Stimulated activated CD4-positive, alpha-beta T cell treated with anti-CD3 and anti-CD28 coated beads, Interleukin-2, amount 100 ng/mL, for 24 hours (primary cell): Measurements from ENCODE around the gene ZNF407.

Experiments
- DNase-seq, 2 donors: peaks; one replicate each; pipeline ENCODE4 v3.0.0-alpha.2; 2020

ZNF407 gene

DNA sequence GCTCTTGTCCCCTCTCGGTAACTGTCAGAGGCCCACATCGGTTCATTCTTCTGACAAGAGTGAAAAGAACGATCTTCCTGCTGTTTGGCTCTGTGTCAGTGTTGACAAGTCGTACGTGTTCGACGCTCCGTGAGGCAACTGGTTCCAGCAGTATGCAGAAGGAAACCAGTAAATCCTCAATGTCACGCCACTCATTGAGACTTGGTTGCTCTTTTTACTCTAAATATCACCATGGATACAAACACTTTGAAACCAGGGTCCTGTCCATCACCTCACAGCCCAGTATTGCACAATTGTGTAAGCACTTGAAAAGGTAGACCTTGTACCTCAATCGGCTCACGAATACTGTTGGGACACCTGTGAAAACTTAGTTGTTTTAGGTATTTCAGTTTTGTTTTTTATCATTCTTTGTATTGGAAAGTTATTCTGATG lies 136.4 kb downstream of the ZNF407 start:
- DNase-seq, result no peak

DNA sequence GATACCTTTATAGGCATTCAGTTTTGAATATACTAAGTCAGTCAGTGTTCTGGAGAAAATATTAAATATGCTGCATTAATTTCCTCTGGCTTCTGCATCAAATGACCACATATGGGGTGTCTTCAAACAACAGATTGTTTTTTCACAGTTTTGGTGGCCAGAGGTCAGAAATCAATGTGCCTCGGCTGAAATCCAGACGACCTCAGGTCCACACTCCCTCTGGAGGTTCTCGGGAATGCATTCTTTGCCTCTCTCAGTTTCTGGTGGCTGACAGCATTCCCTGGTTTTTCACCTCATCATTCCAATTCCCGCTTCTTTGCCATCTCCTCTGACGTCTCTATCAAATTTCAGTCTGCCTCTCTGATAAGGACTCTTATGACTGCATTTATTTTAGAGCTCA lies 142.3 kb downstream of the ZNF407 start:
- no peak for DNase-seq

DNA sequence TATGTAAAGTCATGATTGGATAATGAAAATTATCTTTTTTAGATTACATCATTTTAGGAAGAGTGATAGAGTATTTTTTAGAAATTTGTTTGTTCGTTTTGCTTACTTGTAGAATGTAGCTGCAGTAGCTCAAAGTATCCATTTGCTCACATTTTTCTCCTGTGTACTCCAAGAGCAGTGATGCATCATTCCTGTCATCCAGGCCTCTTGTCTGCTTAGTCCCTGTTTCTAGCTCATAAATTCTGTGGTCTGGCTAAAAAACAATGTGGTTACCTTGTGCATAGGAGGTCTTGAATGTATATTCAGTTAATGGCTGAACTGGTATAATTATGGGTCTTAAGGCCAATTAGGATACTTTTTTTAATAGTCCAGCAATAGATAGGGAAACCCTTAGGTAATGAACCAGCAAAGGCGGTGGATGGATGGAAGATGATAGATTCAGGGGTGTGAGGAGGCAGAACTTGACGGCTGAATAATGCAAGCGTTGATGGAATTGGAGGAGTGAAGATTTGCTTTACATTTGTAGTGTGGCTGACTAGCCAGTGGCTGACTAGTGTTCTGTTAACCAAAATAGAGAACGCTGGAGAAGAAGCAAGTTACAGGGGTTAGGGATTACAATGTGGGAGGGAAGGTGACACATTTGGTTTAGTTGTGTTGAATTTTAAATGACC lies 145.0 kb downstream of the ZNF407 start:
- no peak for DNase-seq

DNA sequence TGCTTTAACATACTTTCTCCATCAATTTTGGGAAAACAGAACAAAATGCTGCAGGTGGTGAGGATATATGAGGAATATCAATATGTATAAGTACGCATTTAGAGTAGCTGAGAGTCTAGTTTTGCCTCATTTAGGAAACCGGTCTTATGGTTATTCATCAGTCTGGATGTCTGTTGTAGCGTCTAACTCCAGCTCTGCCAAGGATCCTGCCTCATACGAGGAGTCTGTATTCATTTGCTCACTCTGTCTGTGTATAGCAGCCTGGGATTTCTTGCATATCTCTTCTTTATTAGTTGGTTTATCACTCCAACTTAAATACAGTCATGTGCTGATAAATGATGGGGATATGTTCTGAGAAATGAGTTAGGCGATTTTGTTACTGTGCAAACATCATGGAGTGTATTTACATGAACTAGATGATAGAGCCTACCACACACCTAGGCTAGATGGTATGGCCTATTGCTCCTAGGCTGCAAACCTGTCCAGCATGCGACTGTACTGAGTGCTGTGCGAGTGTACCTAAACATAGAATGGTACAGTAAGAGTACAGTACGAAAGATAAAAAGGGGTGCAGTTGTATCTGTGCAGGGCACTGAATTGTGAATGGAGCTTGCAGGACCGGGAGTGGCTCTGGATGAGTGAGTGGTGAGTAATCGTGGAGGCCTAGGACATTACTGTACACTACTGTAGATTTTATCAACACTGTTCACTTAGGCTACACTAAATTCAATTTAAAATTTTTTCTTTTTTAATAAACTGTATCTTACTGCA lies 148.1 kb downstream of the ZNF407 start:
- DNase-seq, result no peak

DNA sequence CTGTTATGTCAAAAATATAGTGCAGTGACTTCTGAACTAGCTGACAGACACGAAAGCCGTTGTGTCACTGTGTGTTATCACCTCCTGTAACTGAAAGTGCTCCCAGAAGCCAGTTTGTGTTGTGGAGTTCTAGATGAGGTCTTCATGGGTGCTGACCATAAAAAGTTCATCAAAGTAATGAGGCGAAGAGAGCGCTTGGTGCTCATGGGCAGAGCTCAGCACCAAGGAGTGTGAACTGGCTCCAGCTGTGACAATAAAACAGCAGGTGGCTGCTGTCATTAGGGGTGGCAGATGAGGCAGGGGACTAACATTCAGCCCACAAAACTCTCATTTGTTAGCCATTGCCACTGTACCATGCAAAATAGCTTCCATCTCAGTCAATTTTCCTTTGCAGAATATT lies 151.1 kb downstream of the ZNF407 start:
- DNase-seq, result no peak

DNA sequence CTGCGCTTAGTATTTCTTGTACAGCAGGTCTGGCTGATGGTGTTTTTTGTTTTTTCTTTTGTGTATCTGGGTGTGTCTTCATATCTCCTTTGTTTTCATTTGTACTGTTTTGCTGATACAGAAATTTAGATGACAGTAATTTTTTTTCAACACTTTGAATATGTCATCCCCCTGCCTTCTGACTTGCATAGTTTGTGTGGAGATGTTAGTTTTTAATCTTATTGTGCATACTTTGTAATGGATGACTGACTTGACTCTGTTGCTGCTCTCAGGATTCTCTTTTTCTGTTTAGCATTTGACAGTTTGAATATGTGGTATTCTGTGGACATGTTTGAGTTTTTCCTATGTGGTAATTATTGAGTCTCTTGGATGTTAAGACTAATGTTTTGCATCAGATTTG lies 161.3 kb downstream of the ZNF407 start:
- no peak for DNase-seq

DNA sequence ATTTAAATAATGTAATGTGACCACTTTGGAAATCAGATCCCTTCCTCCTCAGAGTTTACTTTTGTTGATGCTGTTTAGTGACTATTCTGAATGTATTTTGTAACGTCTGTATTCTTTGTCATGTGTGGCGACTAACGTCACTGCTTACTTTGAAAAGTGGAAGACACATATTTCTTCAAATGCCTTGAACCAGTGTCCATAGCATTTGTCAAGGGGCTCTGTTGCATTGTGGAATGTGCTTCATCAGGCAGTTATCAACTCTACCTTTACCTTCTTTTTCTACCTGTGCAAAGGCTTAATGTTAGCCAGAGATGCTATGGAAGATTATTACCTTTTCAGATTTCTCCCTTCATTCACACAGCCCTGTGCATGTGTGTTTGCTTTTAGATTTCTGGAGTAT lies 162.4 kb downstream of the ZNF407 start:
- DNase-seq, result no peak

DNA sequence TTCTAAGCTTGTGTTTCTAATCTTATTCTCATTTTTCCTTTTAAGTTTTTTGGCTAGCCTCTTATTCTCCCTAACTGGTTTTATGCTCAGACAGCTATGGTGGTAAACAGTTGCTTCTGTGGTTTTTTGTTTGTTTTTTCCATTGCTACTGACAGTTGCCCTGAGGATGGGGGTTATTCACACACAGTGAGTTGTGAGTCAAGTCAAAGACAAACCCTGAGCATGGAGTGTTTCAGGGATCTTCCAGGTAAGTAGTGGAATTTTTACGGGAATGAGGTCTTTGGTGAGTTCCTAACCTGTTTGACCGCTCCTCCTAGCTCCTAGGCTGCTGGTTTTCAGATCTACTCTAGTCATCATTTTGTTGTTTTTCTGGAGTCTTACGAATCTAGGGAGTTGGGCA lies 162.8 kb downstream of the ZNF407 start:
- no peak for DNase-seq

DNA sequence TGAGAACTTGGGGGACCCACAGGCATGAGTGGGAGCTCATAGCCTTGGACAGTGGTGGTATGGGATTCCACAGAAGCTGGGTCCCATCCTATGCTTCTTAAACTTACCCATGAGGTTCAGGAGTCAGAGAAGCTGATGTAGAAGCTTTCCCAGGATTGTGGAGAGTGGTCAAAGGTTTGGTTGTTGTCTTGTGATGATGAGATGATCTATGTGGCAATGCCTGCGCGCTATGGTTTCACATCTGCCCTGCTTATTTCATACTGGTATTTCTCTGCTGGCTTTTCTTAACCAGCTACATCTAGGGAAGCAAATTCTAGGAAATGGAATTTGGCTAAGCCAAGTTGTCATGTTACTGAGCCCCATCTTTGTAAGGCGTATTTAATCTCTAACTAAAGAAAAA lies 168.6 kb downstream of the ZNF407 start:
- no peak for DNase-seq

DNA sequence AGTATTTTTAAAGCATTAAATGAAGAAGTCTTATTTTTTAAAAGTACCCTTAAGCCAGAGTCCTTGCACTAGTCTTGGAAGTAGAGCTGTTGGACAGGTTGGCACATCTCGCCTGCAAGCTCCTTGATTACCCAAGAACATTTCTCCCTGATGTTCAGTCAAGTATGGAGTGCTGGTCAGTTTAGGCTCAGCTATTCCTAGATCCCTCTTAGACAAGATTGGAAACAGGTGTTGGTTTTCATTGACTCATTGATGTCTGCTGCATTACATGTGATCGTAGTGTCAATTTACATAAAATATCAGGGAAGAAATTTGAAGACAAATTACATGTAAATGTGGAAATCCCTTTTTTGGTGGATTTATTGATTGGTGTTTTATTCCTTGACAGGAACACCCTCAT lies 170.4 kb downstream of the ZNF407 start:
- no peak for DNase-seq

DNA sequence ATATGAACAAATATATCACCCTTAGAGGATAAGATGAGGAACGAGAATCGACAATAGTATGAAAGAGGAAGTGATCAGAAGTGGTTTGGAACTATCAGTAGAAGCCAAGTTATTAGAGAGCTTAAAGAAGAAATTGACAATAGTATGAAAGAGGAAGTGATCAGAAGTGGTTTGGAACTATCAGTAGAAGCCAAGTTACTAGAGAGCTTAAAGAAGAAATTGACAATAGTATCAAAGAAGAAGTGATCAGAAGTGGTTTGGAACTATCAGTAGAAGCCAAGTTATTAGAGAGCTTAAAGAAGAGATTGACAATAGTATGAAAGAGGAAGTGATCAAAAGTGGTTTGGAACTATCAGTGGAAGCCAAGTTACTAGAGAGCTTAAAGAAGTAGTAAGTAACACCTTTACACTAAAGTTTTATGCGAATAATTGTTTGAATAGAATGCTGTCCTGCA lies 175.5 kb downstream of the ZNF407 start:
- DNase-seq, result no peak

DNA sequence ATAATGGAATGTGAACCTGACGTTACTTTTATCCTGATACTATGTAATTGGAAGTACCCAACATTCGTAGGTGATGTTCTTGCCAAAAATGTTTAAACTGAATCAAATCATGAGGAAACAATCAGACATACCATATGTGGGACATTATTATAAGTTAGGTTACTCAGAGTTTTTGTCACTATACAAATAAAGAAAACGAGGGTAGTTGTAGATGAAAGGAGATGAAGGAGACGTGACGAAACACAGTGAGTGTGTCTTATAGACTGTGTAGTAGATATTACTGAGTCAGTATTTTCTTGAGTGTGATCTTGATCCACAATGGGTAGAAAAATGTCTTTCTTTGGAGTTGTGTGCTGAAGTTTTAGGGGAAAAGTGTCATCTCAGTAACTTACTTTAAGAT lies 176.8 kb downstream of the ZNF407 start:
- DNase-seq, result no peak

DNA sequence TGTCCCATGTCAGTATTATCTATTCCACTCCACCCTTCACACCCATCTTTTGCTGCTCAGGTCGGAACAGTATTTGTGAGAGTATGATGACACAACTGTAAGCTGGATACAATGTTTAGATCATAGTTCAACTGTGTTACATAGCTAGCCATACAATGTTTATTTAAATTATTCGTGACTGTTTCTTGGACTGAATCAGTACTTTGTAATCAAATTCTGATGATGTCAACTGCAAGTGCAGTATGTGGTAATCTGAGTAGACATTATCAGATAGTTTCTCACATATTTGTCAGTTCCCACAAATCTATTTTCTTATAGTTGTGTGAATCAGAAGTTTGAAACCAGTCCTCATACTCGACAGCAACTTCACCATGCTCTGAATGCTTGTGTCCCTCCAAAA lies 177.6 kb downstream of the ZNF407 start:
- DNase-seq, result no peak

DNA sequence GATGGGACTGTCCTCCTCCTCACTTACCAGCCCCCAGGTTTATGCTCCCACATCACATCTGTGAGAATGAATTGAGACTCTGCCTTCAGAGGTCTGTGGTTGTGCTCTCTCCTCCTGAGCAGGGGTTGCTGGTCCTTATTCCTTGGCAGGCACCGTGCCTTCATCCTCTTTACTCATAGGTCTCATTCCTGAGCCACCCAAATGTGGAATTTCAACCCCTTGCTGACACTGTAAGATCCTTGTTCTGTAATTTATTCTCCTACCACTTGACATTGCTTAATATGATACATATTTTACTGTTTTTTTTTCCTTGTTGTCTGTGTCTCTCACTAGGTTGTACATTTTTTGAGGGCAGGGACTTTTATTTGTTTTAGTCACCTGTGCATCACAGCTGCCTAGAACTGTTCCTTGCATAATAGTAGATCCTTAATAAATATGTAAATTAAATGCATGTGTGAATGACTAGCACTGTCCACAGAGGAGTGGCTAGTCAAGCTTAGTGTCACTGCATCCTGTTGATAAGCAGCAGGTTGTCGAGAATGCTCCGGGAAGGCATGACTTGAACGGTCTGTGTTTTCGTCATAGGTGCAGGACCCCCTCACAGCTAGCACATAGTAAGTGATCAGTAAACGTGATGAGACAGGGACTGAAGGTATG lies 180.6 kb downstream of the ZNF407 start:
- DNase-seq, result no peak

DNA sequence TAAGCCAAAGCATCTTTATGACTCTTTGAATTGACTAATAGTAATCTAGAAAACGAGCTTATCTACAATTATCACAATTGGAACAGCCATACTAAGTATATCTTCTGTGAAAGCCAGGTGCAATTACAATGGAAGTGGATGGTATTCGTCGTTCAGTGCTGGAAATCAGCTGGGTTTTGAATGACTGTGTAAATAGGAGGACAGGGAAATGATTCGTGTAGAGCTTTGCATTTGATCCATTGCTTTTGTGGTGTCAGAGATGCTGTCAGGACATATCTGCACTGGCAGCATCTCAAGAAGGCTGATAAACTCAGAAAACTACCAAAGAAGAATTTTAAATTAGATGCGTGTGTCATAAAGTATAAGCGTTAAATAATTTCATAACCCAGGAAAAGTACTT lies 187.1 kb downstream of the ZNF407 start:
- DNase-seq, result no peak

DNA sequence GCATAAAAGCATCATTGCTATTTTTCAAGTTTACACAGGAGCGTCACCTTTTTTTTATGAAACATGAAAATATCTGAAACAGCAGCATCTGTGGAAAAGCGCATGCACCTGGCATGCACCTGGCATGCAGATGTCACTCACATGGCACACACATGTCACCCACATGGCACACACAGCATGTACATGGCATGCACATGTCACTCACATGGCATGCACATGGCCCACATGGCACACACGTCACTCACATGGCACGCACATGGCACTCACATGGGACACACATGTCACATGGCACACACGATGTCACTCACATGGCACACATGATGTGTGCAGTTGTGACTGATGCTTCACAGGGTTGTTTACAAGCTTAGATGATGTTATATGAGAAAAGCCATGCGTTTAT lies 188.0 kb downstream of the ZNF407 start:
- DNase-seq, result no peak

DNA sequence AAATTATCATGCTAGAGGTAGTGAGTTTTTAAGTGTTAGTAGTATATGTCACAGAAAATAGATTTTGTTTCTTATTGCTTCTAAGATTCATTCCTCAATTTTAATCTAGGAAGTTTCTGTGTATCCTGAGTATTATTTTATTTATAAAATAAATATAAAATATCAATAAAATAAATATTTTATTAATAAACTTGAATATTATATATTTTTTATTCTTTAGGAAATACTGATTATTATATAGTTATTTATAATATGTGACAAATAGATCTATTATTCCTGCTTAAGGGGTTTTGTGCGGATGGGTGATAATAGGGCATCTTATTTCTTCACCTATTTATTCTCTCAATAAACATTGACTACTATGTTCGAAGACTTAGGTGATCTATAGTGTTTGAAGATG lies 191.0 kb downstream of the ZNF407 start:
- no peak for DNase-seq

DNA sequence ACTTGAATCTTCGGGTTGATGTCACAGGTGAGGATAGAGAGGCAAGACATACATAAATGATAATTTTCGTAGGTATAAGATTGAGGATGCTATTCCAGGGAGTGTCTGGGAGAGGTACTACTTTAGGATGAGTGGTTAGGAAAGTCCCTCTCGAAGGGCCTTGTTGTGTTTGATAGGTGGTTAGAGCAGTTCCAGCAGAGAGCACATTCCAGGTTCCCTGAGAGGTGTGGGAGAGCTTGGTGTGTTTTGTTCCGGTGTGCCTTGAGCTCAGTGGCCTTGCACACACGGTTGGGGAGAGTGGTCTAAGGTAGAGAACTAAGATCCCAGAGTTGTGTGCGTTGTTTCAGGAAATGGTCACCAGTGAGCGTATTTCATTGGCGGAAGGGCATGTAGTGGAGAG lies 191.4 kb downstream of the ZNF407 start:
- DNase-seq, result no peak

DNA sequence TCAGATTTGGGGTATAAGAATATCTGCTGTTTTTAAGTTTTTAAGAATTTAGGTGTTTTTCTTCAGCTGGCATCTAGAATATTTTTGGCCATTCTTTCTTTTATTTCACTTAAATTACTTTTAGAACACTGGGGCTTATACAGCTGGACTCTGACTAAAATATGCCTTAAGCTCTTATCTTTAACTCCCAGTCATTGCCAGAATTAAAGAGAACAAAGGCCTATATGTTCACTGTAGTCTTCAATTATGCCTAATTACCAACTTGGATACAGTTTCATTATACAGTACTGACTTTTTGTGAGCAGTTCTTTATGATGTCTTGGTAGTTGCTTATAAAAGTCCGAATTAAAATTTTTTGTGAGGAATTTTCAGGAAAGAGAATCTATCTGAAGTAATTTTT lies 192.8 kb downstream of the ZNF407 start:
- no peak for DNase-seq

DNA sequence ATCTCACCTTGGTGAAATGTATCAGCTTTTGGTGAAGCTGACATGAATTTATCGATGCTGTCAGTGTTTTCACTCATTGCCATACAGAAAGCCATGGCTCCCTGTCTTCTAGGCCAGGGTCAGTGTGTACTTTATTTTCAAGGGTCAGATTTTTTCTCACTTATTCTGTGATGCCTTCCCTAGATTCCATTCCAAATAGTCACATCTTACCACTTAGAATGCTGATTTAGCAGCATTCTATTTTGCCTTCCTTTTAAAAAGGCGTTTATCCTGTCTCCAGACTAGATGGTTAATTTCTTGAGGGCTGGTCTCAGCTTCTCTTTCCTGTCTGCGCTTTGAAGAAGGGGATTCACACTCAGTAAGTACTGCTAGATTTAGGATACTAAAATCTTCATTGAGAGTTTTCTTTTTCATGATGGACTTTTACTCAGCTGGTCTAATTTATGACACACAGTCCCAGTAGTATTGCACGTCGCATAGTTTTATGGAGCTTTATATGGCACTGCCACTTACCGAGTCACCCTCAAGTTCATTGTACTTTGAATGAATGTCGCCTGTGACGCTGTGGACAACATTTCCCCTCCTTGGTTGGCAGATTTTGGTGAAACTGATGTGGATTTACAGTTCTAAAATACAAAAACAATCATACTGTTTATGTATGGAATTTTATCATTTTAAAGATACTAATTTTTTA lies 194.0 kb downstream of the ZNF407 start:
- no peak for DNase-seq

DNA sequence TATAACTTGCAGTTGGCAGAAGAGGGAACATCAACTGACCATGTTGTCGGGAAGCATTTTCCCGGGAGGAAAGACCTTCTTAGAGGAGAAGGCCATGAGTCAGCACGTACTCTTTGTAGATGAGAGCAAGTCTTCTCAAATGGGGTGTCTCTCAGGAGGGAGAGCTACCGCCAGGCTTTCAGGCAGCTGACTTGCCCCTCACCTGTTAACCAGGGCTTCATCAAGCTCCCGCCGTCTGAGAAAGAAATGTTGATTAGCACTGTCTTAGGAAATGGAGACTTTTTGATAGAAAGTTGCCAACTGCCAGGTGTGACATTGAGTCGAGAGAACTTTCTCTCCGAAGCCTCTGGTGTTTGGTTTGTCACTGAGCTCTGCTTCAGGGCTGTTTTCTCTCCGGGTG lies 196.1 kb downstream of the ZNF407 start:
- no peak for DNase-seq

DNA sequence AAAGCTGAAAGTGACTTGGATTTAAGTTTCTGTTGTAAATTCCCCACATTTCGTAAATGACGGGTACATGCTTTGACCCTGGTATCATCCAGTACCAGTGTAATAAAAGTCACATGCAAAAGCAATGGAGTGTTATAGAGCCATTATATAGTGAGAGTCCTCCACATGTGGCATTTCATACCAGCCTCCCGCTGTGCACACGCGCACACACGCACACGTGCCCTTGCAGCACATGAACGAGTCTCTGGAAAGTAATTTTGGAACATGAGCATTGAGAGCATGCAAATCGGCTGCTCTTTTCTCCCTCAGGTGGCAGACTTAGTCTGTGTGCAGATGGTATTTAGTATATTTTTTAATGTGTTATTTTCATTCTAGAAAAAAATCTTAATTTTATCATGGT lies 198.1 kb downstream of the ZNF407 start:
- DNase-seq, result no peak

DNA sequence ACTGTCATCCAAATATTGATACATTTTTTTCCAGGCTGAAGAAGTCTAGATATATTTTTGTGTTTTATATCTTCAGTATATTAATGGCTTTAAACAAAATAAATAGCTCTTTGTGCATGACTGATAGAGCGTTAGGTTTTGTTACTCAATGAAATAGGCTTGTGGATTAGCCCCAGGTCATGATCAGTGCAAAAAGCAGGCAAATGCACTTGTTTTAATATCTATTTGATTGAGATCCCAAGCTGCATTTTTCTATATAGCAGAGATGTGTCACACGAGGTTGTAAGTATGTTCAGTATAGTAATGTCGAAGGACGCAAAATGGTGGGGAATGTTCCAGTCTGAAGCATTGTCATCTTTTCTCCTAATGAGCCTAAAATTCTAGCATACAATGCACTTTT lies 198.5 kb downstream of the ZNF407 start:
- no peak for DNase-seq
